ENCODE measurements around the gene WBP2. TPM values are rescaled to one million over a fixed set of nuclear protein-coding genes. Genes with fewer than 3 reads are reported as not detected.

WBP2 gene
- total and polyA plus RNA-seq, 2 of the 8 experiments (the other 6 are each of a cell fraction or from before 2014, with no cell fraction given): 48.2 to 71.2 TPM

DNA sequence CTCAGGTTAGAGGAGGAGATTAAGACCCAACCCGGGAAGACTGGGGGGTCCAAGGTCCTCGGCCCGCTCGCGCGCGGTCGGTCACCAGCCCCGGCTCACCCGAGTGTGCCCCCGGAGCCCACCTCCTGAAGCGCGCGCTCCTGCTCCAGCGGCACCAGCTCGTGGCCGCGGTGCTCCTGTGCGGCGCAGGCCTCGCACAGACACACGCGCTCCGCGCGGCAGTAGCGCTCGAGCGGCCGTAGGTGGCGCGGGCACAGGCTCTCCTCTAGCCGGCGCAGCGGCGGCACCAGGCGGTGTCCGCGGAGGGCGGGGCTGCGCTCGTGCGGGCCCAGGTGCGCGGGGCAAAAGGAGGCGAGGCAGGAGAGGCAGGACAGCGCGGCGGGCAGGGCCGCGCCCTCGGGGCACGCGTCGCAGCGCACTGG is 22.6 kb upstream of the WBP2 start (continued):
- TF ChIP-seq USF2 (IDR thresholded peaks at IDR 0.05; ENCODE audit: low read length) (no peak), SP2 (IDR thresholded peaks at IDR 0.05; ENCODE audit: low read length) (no peak), BCL11A (IDR thresholded peaks at IDR 0.05; ENCODE audit: low read depth in 2 of 2, low read length in 2 of 2) (no peak), EZH2 (IDR thresholded peaks at IDR 0.05; ENCODE audit: low read depth, low read length, severe bottlenecking) (peak; percentile 11), RXRA (IDR thresholded peaks at IDR 0.05; ENCODE audit: insufficient read depth, low read depth, low read length) (no peak), CEBPB (IDR thresholded peaks at IDR 0.05; ENCODE audit: low read depth, low read length) (no peak), GABPA (IDR thresholded peaks at IDR 0.05; ENCODE audit: borderline replicate concordance, insufficient read depth, low read length) (no peak; the same call in 1 of the 2 replicates), POLR2A (IDR thresholded peaks at IDR 0.05; ENCODE audit: control extremely low read depth in 1 of 2, low read depth in 2 of 2, low read length in 2 of 2) (no peak), TCF12 (IDR thresholded peaks at IDR 0.05; ENCODE audit: low read depth, low read length) (no peak), CTBP2 (IDR thresholded peaks at IDR 0.05; ENCODE audit: borderline replicate concordance, insufficient read depth, insufficient read length, low read length) (no peak), KDM4A (IDR thresholded peaks at IDR 0.05; ENCODE audit: low read depth, low read length, severe bottlenecking) (peak; percentile 73), SUZ12 (IDR thresholded peaks at IDR 0.05; ENCODE audit: low read length) (no peak; the same call in none of the 2 replicates), MAFK (IDR thresholded peaks at IDR 0.05; ENCODE audit: low read depth, low read length) (no peak), FOSL1 (IDR thresholded peaks at IDR 0.05; ENCODE audit: insufficient read depth, low read depth, low read length) (no peak), TAF1 (IDR thresholded peaks at IDR 0.05; ENCODE audit: low read depth, low read length) (peak; percentile 51), POU5F1 (IDR thresholded peaks at IDR 0.05; ENCODE audit: low read depth, low read length) (no peak), JUND (IDR thresholded peaks at IDR 0.05; ENCODE audit: low read length) (no peak), EGR1 (IDR thresholded peaks at IDR 0.05; ENCODE audit: borderline replicate concordance, low read depth, low read length) (no peak), CBX5 (IDR thresholded peaks at IDR 0.05; ENCODE audit: low read depth, low read length) (no peak), KDM5A (IDR thresholded peaks at IDR 0.05; ENCODE audit: low read length) (no peak)
- TF ChIP-seq, protein P1, sequence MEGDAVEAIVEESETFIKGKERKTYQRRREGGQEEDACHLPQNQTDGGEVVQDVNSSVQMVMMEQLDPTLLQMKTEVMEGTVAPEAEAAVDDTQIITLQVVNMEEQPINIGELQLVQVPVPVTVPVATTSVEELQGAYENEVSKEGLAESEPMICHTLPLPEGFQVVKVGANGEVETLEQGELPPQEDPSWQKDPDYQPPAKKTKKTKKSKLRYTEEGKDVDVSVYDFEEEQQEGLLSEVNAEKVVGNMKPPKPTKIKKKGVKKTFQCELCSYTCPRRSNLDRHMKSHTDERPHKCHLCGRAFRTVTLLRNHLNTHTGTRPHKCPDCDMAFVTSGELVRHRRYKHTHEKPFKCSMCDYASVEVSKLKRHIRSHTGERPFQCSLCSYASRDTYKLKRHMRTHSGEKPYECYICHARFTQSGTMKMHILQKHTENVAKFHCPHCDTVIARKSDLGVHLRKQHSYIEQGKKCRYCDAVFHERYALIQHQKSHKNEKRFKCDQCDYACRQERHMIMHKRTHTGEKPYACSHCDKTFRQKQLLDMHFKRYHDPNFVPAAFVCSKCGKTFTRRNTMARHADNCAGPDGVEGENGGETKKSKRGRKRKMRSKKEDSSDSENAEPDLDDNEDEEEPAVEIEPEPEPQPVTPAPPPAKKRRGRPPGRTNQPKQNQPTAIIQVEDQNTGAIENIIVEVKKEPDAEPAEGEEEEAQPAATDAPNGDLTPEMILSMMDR (IDR thresholded peaks at IDR 0.05; ENCODE audit: control extremely low read depth in 1 of 3, insufficient read depth in 1 of 3, low read depth in 1 of 3, low read length in 3 of 3): peak; percentile 53 to 69 (median 57)
- TF ChIP-seq, protein P2, sequence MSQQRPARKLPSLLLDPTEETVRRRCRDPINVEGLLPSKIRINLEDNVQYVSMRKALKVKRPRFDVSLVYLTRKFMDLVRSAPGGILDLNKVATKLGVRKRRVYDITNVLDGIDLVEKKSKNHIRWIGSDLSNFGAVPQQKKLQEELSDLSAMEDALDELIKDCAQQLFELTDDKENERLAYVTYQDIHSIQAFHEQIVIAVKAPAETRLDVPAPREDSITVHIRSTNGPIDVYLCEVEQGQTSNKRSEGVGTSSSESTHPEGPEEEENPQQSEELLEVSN (IDR thresholded peaks at IDR 0.05): peak; percentile 63
